SH-SY5Y (cell line): ENCODE results near the gene PIK3C2G.

Experiments
- GATA2 ChIP-seq: IDR thresholded peaks from 2 replicates; pipeline ENCODE4 v1.6.1; 2011; ENCODE audit warnings: mild to moderate bottlenecking, low read depth, low read length
- GATA3 ChIP-seq: IDR thresholded peaks from 2 replicates; pipeline ENCODE4 v1.6.1; 2011; ENCODE audit warnings: low read depth, mild to moderate bottlenecking, low read length, moderate library complexity

- TF ChIP-seq GATA2 (no peak), GATA3 (no peak)
Observed at GRCh38 chr12:18284386-18284785, 23.1 kb downstream of the PIK3C2G start.
